Measurements from ENCODE around the gene NAALADL2. TPM values are rescaled to one million over a fixed set of nuclear protein-coding genes. Genes with fewer than 3 reads are reported as not detected.

Gene NAALADL2
- polyA plus RNA-seq, 3 donors from 2014 or later = 0.10 TPM; not detected in 2

DNA sequence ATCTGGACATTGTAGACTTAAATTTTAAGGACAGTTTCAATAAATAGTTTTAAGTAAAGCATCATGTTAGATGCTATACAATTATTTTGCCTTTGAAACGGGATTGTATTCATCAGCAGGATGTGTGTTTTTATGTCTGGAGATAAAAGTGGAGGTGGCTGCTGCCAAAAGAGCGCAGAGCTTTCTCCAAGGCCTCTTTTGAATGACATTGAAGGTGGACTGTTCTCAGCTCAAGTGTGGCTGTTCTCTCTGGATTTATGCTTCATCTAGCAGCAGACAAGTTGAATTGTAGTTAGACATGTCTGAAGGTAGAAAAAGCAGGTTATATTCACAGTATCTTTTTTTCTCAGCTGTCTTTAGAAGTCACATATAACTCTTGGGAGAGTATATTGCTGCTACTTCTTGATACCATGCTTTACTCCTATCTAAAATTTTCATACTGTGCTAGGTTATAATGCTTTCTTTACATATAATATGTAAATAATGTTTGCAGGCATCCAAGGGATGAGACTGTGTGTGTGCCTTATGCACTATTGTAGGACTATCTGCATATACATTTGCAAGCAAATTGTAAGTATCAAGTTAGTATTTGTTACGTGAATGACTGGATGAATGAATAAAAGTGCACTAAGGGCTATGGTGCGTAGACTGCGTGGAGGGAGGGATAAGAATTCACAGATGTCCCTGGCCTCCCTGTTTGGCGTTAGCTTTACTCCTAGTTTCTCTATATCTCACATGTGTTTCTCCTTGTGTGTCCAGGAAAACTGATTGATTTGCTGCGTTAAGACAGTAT is 340.1 kb downstream of the NAALADL2 start:
- Mint-ChIP-seq H3K27me3 (ENCODE audit: low read depth in 3 of 3) (no peaks in the 10 kb centered on the region), H3K27ac (no peak overlapping the region), H3K9me3 (peaks cover 15 to 55% (median 24%) of the 10 kb centered on the region in 6 donors), H3K4me1 (no peaks in the 10 kb centered on the region), H3K36me3 (no peaks in the 10 kb centered on the region), H3K4me3 (no peak overlapping the region)
- DNase-seq = no peak

DNA sequence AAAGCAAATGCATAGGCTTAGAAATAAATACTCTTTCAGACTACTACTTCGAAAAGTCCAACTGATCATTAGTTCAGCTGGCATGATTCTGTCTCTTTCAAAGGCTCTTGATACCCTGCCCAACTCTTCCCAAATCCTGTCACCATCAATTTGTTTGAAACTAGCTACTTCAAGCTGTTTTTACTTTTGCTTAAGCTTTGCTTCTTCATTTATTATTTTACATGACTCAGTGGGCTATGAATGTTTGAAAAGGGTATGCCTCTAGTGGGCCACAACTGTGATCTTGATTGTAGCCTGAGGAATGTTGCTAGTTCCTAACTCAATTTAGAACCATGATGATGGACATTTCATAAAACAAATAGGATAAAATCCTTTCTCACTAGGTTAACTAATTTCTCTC is 340.8 kb downstream of the NAALADL2 start:
- H3K4me1 Mint-ChIP-seq = no peaks in the 10 kb centered on the region
- no peaks in the 10 kb centered on the region for H3K36me3 Mint-ChIP-seq
- no peaks in the 10 kb centered on the region for H3K27me3 Mint-ChIP-seq (ENCODE audit: low read depth in 3 of 3)
- no peak overlapping the region for H3K27ac Mint-ChIP-seq
- H3K4me3 Mint-ChIP-seq = no peak overlapping the region
- H3K9me3 Mint-ChIP-seq = peaks cover 18 to 61% (median 26%) of the 10 kb centered on the region in 6 donors
- DNase-seq = no peak

DNA sequence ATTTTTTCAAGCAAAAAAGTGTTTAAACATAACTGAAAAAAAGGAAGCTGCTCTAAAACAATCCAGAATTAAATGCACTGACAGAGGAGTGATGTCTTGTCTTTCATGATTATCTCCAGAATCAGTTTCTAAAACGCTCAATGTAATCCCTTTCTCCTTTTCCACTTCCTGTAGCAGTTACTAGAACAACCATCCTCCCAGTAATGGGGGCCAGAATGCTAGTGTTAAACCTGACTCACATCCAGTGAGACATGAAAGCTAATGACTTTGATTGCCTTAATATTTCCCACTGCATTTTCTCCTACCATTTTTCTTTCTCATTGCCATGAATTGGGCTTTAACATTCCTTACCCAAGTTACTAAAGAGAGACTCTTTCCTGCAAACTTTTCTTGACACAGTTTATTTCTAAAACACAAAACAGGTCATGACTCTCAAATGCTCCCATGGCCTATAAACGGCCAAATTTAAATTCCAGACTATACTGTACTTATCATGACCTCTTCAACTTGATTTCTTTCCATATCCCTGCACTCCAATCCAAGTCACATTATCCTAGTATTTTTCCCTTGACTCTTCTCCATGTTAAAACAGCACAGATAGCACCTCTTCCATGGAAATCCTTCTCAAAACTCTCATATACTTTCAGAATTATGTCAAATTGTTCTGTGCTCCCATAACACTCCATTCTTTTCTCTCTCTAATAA is 341.4 kb downstream of the NAALADL2 start:
- Mint-ChIP-seq H3K9me3 (peaks cover 18 to 67% (median 27%) of the 10 kb centered on the region in 6 donors), H3K36me3 (no peaks in the 10 kb centered on the region), H3K4me3 (no peak overlapping the region), H3K27ac (no peak overlapping the region), H3K4me1 (no peaks in the 10 kb centered on the region), H3K27me3 (ENCODE audit: low read depth in 3 of 3) (no peaks in the 10 kb centered on the region)
- DNase-seq = no peak

DNA sequence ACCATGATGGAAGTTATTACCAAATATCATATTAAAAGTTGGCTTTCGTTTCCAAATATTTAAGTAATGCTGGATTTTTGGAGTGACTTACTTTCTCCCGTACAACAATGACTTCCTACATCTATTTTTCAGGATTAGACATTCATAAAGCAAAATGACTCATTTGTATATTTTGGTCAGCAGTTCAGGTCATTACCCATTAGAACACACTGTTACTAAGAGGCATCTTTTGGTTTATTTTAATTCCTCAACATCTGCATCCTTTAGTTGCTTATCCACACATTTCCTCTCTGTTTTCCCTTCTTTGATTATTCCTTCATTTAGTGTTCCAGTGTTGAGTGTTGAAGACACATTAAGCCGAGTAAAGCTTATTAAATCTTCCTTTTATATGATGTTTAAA is 348.2 kb downstream of the NAALADL2 start:
- Mint-ChIP-seq H3K4me3 (no peak overlapping the region), H3K27me3 (ENCODE audit: low read depth in 3 of 3) (no peaks in the 10 kb centered on the region), H3K36me3 (no peaks in the 10 kb centered on the region)

DNA sequence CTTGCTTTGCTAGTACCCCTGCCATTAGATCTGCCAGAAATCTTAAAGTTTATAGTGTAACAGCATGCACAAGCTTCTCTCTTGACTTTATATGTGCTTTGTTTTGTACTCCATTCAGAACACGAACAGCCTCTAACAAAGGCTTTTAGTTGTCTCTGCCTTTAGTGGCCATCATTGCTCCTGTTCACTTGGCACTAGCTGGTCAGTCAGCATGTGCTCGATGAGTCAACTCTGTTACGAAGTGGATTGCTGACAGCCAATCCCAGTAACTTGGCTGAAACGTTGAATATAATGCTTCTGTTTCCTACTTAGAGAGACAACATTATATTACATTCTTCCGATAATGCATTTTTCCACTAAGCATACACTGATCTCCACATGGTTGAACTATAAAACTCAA is 349.2 kb downstream of the NAALADL2 start:
- no peak overlapping the region for H3K4me3 Mint-ChIP-seq
- H3K9me3 Mint-ChIP-seq = peaks cover 9 to 48% (median 18%) of the 10 kb centered on the region in 6 donors

More for the DNA sequence above, 348.2 kb downstream of the NAALADL2 start:
- Mint-ChIP-seq H3K9me3 (peaks cover 7 to 49% (median 21%) of the 10 kb centered on the region in 6 donors), H3K4me1 (no peaks in the 10 kb centered on the region), H3K27ac (no peak overlapping the region)
- DNase-seq = no peak

DNA sequence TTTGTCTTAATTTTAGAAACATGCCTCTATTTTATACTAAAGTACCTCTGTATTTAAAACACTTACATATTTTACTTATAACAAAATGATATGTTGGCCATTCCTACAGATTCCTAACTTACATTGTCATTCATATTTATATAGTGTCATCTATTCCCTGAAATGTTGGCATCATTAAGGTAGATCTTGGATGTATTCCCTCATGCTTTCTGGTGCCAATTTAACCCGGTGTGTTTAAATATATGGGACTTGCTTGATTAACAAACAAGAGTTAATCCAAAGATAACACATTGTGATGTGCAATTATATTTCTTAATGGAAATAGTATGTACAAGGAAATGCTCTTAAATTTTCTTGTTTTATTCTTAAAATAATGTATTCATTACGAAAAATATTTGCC is 352.3 kb downstream of the NAALADL2 start:
- H3K27ac Mint-ChIP-seq = no peak overlapping the region
- H3K36me3 Mint-ChIP-seq = no peaks in the 10 kb centered on the region
- H3K27me3 Mint-ChIP-seq (ENCODE audit: low read depth in 3 of 3) = peaks cover 0 to 1% (median 0%) of the 10 kb centered on the region in 3 donors
- no peak overlapping the region for H3K4me3 Mint-ChIP-seq
- no peak for DNase-seq
- H3K9me3 Mint-ChIP-seq = peaks cover 0 to 36% (median 8%) of the 10 kb centered on the region in 6 donors
- H3K4me1 Mint-ChIP-seq = no peaks in the 10 kb centered on the region

More for the DNA sequence above, 349.2 kb downstream of the NAALADL2 start:
- H3K4me1 Mint-ChIP-seq = no peaks in the 10 kb centered on the region
- H3K27me3 Mint-ChIP-seq (ENCODE audit: low read depth in 3 of 3) = no peaks in the 10 kb centered on the region
- H3K36me3 Mint-ChIP-seq = no peaks in the 10 kb centered on the region
- DNase-seq = no peak
- no peak overlapping the region for H3K27ac Mint-ChIP-seq

DNA sequence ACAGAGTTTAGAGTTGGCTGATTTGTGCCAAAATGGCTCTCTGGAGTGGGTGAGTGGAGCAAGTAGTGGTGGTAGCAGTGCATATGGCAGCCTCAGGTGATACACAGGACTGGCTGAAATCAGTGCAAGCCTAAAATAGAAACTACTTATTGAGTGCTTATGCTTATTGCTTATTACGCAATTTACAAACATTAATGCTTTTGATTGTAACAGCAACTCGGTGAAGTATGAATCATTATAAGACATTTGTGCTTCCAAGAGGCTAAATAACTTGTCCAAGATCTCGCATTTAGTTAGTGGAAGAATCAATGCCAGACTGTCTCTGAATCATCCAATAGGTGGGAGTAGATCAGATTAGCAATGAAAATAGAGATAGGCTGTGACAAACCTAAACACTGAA is 353.8 kb downstream of the NAALADL2 start:
- no peak for DNase-seq
- Mint-ChIP-seq H3K27me3 (ENCODE audit: low read depth in 3 of 3) (peaks cover 0 to 1% (median 0%) of the 10 kb centered on the region in 3 donors), H3K4me1 (no peaks in the 10 kb centered on the region), H3K27ac (no peak overlapping the region), H3K4me3 (no peak overlapping the region), H3K9me3 (peaks cover 0 to 35% (median 7%) of the 10 kb centered on the region in 6 donors), H3K36me3 (no peaks in the 10 kb centered on the region)

DNA sequence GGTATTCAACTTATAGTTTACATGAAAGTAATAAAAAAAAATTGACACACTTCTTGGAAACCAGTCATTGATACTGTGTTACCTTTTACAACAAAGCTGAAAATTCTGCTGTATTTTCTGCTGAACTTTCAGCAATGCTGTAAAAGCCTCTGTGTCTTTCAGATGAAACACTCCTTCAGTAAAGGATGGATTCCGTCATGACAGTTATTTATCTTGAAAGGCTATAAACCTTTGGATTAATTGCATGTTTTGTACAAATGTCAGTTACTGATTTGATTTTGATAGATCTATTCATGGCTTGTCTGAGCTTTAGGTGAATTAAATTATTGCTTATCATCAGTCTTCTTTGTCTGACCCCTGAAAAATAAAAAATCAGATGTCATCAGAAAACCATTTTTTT is 355.1 kb downstream of the NAALADL2 start:
- peaks cover 0 to 1% (median 0%) of the 10 kb centered on the region in 3 donors for H3K27me3 Mint-ChIP-seq (ENCODE audit: low read depth in 3 of 3)
- H3K36me3 Mint-ChIP-seq = no peaks in the 10 kb centered on the region
- peaks cover 2 to 32% (median 7%) of the 10 kb centered on the region in 6 donors for H3K9me3 Mint-ChIP-seq
- no peak overlapping the region for H3K4me3 Mint-ChIP-seq
- no peak for DNase-seq
- H3K27ac Mint-ChIP-seq = no peak overlapping the region
- no peaks in the 10 kb centered on the region for H3K4me1 Mint-ChIP-seq

DNA sequence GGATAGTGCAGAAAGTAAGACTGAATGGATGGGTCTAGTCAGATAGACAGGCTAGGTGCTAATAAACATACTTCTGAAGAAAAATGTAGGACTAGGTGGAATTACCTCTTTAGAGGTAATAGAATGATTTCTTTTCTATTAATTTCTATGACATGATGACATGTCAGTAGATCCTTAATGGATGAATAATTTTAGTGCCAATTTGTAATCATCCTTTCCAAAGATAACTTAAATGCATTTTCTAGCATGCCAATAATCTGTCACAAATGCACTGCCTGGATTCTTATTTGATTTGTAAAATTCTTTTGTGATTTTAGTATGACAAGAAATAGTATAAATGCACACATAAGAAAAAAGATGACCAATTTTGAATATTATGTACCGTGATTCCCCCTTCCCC is 356.7 kb downstream of the NAALADL2 start:
- Mint-ChIP-seq H3K4me3 (no peak overlapping the region), H3K4me1 (no peaks in the 10 kb centered on the region), H3K27me3 (ENCODE audit: low read depth in 3 of 3) (peaks cover 0 to 1% (median 0%) of the 10 kb centered on the region in 3 donors), H3K27ac (no peak overlapping the region), H3K36me3 (no peaks in the 10 kb centered on the region), H3K9me3 (peaks cover 3 to 32% (median 8%) of the 10 kb centered on the region in 6 donors)
- no peak for DNase-seq

DNA sequence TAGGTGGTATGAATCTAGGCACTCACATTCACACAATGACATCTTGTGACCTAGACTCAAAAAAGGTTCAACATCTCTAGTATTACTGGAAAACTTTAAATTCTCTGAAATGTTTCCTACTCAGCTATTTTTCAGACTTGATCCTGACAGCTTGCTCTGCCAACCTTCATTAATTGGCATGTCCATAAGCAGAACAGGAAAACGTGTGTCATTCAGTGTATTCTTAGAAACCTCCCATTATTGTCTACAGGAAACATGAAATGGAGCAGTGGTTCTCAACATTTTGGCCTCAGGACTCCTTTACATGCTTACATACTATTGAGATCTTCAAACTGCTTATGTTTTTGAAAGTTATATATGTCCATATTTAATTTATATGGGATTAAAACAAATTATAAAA is 363.2 kb downstream of the NAALADL2 start:
- H3K4me1 Mint-ChIP-seq = no peaks in the 10 kb centered on the region
- DNase-seq = no peak
- no peaks in the 10 kb centered on the region for H3K36me3 Mint-ChIP-seq
- H3K27me3 Mint-ChIP-seq (ENCODE audit: low read depth in 3 of 3) = no peaks in the 10 kb centered on the region
- peaks cover 5 to 21% (median 13%) of the 10 kb centered on the region in 6 donors for H3K9me3 Mint-ChIP-seq
- H3K4me3 Mint-ChIP-seq = no peak overlapping the region
- no peak overlapping the region for H3K27ac Mint-ChIP-seq

DNA sequence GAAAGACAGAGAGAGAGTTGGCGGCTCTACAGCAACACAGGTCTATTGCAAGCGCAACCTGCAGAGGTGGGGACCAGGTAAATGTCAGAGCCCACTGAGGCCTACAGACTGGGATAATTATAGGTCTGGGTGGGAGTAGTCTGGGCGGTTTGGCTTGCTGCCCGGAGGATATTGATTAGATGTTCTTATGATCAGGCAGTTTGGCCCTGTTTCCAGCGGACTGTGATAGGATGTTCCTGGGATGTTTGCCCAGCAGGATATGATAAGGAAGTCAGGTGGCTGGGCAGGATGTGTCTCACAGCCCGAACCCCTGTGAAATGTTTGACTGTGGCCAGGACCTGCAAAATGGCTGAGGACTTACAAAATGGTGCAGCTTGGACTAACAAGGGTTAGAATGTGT is 364.9 kb downstream of the NAALADL2 start:
- Mint-ChIP-seq H3K9me3 (peaks cover 5 to 18% (median 13%) of the 10 kb centered on the region in 6 donors), H3K4me3 (no peak overlapping the region), H3K36me3 (no peaks in the 10 kb centered on the region), H3K27me3 (ENCODE audit: low read depth in 3 of 3) (no peaks in the 10 kb centered on the region), H3K4me1 (no peaks in the 10 kb centered on the region), H3K27ac (no peak overlapping the region)
- no peak for DNase-seq

DNA sequence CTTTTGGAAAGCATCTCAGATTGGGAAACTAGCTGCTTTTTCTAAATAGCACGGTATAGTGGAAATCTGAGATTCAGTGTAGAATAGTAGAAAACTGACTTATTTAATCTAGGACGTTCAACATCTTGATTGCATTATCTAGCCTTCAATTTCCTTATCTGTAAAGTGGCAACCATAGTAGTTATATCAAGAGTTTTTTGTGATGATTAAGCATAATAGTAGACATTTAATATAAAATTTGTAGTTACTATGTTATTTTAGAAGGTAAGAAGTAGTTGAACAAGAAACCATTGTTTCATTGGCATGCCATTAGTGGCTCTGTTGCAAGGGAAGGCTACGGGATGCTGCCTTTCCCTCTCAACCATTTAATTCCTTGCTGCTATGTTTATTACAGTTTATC is 367.3 kb downstream of the NAALADL2 start:
- no peaks in the 10 kb centered on the region for H3K4me1 Mint-ChIP-seq
- no peaks in the 10 kb centered on the region for H3K27me3 Mint-ChIP-seq (ENCODE audit: low read depth in 3 of 3)
- H3K27ac Mint-ChIP-seq = no peak overlapping the region
- no peak for DNase-seq
- peaks cover 3 to 13% (median 8%) of the 10 kb centered on the region in 6 donors for H3K9me3 Mint-ChIP-seq
- H3K4me3 Mint-ChIP-seq = no peak overlapping the region
- no peaks in the 10 kb centered on the region for H3K36me3 Mint-ChIP-seq

DNA sequence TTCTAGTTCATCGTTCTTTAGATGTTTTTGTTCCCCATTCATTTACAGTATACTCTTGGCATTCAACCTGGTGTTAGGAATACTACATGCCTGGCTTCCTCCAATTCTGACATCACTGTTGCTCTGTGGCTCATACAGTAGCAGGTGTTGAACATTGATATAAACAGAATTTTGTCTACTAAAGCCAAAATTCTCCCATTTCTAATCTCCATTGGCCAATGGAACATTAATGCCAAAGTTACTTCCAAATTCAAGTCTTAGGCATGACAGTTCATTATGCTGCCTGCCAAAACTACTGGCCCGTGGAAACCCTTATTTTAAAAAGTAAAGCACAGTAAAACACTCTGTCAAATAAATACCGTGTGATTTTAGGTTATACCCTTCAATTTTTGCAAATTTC is 368.0 kb downstream of the NAALADL2 start:
- DNase-seq = no peak
- H3K9me3 Mint-ChIP-seq = peaks cover 5 to 14% (median 9%) of the 10 kb centered on the region in 6 donors
- no peaks in the 10 kb centered on the region for H3K4me1 Mint-ChIP-seq
- no peak overlapping the region for H3K27ac Mint-ChIP-seq
- no peaks in the 10 kb centered on the region for H3K36me3 Mint-ChIP-seq
- peaks cover 0 to 2% (median 0%) of the 10 kb centered on the region in 3 donors for H3K27me3 Mint-ChIP-seq (ENCODE audit: low read depth in 3 of 3)
- H3K4me3 Mint-ChIP-seq = no peak overlapping the region

Data from immature natural killer cell (primary cell).